Tibial nerve (tissue), 4 donors: ENCODE measurements around the gene MRPL51. TPM values are rescaled to one million over a fixed set of nuclear protein-coding genes. Genes with fewer than 3 reads are reported as not detected.
A peak's percentile ranks its signal among the peaks of the same experiment; 100 is the strongest.
"Not testable (repeated sequence)": the region's sequence is repeated elsewhere in the genome, so short reads cannot be mapped to it uniquely, and the experiment has no call there.

Experiments used
- DNase-seq, 2 donors: peaks; one replicate each; pipeline ENCODE4 v3.0.0-alpha.2; 2019; ENCODE audit warnings: low spot score in 2 of 2
- H3K27ac ChIP-seq, 4 donors: fragments of 200-600 bp; sonication (generic) in 3 of 4; one replicate each; pipeline ENCODE4 v1.5.1; 2017 to 2019; ENCODE audit warnings: mild to moderate bottlenecking in 1 of 4
- H3K27me3 ChIP-seq, 2 donors: fragments of 200-600 bp; sonication (generic) in 1 of 2; one replicate each; pipeline versions ENCODE4 v1.5.1 to v1.6.0; 2017 to 2019
- H3K36me3 ChIP-seq, 3 donors: fragments of 200-600 bp; sonication (generic); one replicate each; pipeline ENCODE4 v1.5.1; 2018 to 2019
- H3K4me1 ChIP-seq, 4 donors: fragments of 200-600 bp; sonication (generic) in 3 of 4; one replicate each; pipeline ENCODE4 v1.5.1; 2017 to 2019
- H3K4me3 ChIP-seq, 4 donors: fragments of 200-600 bp; sonication (generic) in 3 of 4; one replicate each; pipeline ENCODE4 v1.5.1; 2017 to 2019; ENCODE audit warnings: mild to moderate bottlenecking in 1 of 4, moderate library complexity in 1 of 4
- H3K9me3 ChIP-seq, 4 donors: fragments of 200-600 bp; sonication (generic) in 3 of 4; one replicate each; pipeline ENCODE4 v1.5.1; 2017 to 2019
- CTCF ChIP-seq, 5 experiments: fragments of 200-600 bp in 3 of 5; fragments of 450-650 bp in 2 of 5; sonication (generic) in 3 of 5; IDR thresholded peaks; one replicate each; pipeline ENCODE4 v1.5.1; 2016 to 2019; ENCODE audit warnings: antibody characterized with exemption in 5 of 5, mild to moderate bottlenecking in 3 of 5, moderate library complexity in 2 of 5
- EP300 ChIP-seq, 2 donors: sonication (generic); formaldehyde crosslinking; IDR thresholded peaks; one replicate each; pipeline ENCODE4 v1.6.1; 2017; ENCODE audit warnings: antibody characterized with exemption in 2 of 2, mild to moderate bottlenecking in 1 of 2
- POLR2A ChIP-seq, 2 donors: fragments of 450-650 bp; IDR thresholded peaks; one replicate each; pipeline ENCODE4 v1.6.1; 2017; ENCODE audit warnings: antibody characterized with exemption in 2 of 2, mild to moderate bottlenecking in 2 of 2, moderate library complexity in 2 of 2
- WGBS, 2 donors: methylation state at CpG; one replicate each; pipeline ENCODE4 v1.1.5; 2018; 5-methylcytosine and 5-hydroxymethylcytosine counted together
- total RNA-seq, 4 donors: library from RNA; depleted of rRNA; stranded (reverse); fragments of >200 nt; gene quantifications; one replicate each; pipeline ENCODE4 v1.1.0, GENCODE V29; 2016

The MRPL51 gene
- total RNA-seq, 4 donors from 2014 or later: 47.4 to 127 (median 89.0) TPM

DNA sequence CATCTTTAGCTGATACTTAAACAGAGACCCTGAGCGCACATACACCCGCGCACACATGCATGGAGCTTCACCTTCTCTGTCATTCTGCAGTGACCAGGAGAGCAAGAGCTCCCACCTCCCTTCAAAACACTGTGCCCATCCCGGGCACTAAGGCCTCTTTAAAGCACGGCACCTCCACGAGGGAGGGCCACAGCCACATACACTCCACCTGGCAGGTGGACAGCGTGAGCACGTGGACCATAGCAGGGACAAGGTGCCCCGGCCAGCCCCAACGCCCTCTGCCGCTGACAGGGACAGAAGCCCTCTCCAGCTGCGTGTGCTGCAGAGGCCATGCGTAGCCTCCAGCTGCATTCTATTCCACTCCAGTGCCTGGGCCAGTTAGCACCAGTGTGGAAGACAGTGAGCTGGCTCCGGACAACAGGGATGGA lies 46.7 kb upstream of the MRPL51 start:
- 65 to 78% methylated on average over 8 to 14 of the region's 14 CpGs for WGBS, 2 donors
- Histone ChIP-seq H3K4me1 (peaks cover 0 to 74% (median 40%) of the 10 kb centered on the region in 4 donors), H3K27me3 (no peaks in the 10 kb centered on the region), H3K27ac (peak overlapping the region in 3 of 4 donors; percentile 79 to 90 (median 85)), H3K9me3 (no peaks in the 10 kb centered on the region), H3K4me3 (no peak overlapping the region), H3K36me3 (peaks cover 0 to 81% (median 23%) of the 10 kb centered on the region in 3 donors)
- no peak for DNase-seq
- TF ChIP-seq CTCF (IDR thresholded peaks at IDR 0.05): no peak
- no peak for TF ChIP-seq POLR2A (IDR thresholded peaks at IDR 0.05)
- no peak for TF ChIP-seq EP300 (IDR thresholded peaks at IDR 0.05)

- Histone ChIP-seq H3K36me3 (peaks cover 0 to 77% (median 19%) of the 10 kb centered on the region in 3 donors), H3K27ac (peak overlapping the region in 2 of 4 donors; percentile 79 to 85), H3K27me3 (no peaks in the 10 kb centered on the region), H3K9me3 (no peaks in the 10 kb centered on the region), H3K4me1 (peaks cover 0 to 74% (median 40%) of the 10 kb centered on the region in 4 donors), H3K4me3 (no peak overlapping the region)
- 80 to 96% methylated on average over 5 of the region's 5 CpGs for WGBS, 2 donors
- no peak for TF ChIP-seq CTCF (IDR thresholded peaks at IDR 0.05)
- TF ChIP-seq POLR2A (IDR thresholded peaks at IDR 0.05): no peak
- no peak for DNase-seq
These were observed 46.2 kb upstream of the MRPL51 start for GRCh38 chr12:6539314-6539682.

- WGBS, 2 donors: 69 to 76% methylated on average over 24 of the region's 24 CpGs
- Histone ChIP-seq H3K9me3 (no peaks in the 10 kb centered on the region), H3K4me3 (no peak overlapping the region), H3K4me1 (peaks cover 0 to 74% (median 40%) of the 10 kb centered on the region in 4 donors), H3K27ac (peak overlapping the region in 3 of 4 donors; percentile 74 to 99 (median 96)), H3K36me3 (peaks cover 0 to 72% (median 18%) of the 10 kb centered on the region in 3 donors), H3K27me3 (no peaks in the 10 kb centered on the region)
- TF ChIP-seq EP300 (IDR thresholded peaks at IDR 0.05): no peak
- TF ChIP-seq POLR2A (IDR thresholded peaks at IDR 0.05): no peak
- TF ChIP-seq CTCF (IDR thresholded peaks at IDR 0.05): no peak
- DNase-seq: no peak
These were observed 45.6 kb upstream of the MRPL51 start for GRCh38 chr12:6538420-6539313.

DNA sequence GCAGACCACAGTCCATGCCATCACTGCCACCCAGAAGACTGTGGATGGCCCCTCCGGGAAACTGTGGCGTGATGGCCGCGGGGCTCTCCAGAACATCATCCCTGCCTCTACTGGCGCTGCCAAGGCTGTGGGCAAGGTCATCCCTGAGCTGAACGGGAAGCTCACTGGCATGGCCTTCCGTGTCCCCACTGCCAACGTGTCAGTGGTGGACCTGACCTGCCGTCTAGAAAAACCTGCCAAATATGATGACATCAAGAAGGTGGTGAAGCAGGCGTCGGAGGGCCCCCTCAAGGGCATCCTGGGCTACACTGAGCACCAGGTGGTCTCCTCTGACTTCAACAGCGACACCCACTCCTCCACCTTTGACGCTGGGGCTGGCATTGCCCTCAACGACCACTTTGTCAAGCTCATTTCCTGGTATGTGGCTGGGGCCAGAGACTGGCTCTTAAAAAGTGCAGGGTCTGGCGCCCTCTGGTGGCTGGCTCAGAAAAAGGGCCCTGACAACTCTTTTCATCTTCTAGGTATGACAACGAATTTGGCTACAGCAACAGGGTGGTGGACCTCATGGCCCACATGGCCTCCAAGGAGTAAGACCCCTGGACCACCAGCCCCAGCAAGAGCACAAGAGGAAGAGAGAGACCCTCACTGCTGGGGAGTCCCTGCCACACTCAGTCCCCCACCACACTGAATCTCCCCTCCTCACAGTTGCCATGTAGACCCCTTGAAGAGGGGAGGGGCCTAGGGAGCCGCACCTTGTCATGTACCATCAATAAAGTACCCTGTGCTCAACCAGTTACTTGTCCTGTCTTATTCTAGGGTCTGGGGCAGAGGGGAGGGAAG lies 44.7 kb upstream of the MRPL51 start:
- H3K4me1 ChIP-seq: peaks cover 0 to 78% (median 47%) of the 10 kb centered on the region in 4 donors
- WGBS, 2 donors: 12 to 31% methylated on average over 8 to 11 of the region's 17 CpGs
- H3K27me3 ChIP-seq, H3K4me3 ChIP-seq, H3K9me3 ChIP-seq: not testable (repeated sequence)
- peak overlapping the region; percentile 39 to 99 (median 85) for H3K27ac ChIP-seq
- peak in 1 of 2 donors; percentile 52 for TF ChIP-seq EP300 (IDR thresholded peaks at IDR 0.05)
- TF ChIP-seq CTCF (IDR thresholded peaks at IDR 0.05): peak; percentile 86 to 93 (median 90)
- peak; percentile 69 to 71 for DNase-seq
- H3K36me3 ChIP-seq: peaks cover 0 to 64% (median 18%) of the 10 kb centered on the region in 3 donors
